Suprapubic skin (tissue), 3 donors: ENCODE measurements around the gene POLR2C.

Source experiments
- POLR2AphosphoS5 ChIP-seq, 3 donors: sonication (generic); formaldehyde crosslinking; IDR thresholded peaks; one replicate each; pipeline ENCODE4 v1.6.1; 2017; ENCODE audit warnings: antibody characterized with exemption in 3 of 3
- TF ChIP-seq, protein P1 (sequence below), 2 donors: fragments of 200-600 bp in 1 of 2; fragments of 450-650 bp in 1 of 2; sonication (generic) in 1 of 2; IDR thresholded peaks; one replicate each; pipeline ENCODE4 v1.5.1; 2016 to 2019; ENCODE audit warnings: antibody characterized with exemption in 2 of 2, mild to moderate bottlenecking in 1 of 2, moderate library complexity in 1 of 2

DNA sequence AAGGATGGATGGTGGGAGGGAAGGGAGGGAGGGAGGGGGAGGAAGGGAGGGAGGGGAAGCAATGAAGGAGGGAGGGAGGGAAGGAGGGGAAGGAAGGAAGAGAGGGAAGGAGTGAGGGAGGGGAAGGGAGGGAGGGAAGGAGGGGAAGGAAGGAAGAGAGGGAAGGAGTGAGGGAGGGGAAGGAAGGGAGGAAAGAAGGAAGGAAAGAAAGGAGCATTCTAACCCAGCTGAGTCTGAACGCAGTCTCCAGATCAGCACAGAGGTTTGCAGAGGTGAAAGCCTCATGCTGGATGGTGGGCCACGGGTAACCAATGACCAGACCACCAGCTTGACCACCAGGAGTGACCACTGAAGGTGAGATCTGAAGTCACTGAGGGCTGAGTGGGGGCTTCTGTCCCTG, 39.3 kb upstream of the POLR2C start:
- TF ChIP-seq, protein P1, sequence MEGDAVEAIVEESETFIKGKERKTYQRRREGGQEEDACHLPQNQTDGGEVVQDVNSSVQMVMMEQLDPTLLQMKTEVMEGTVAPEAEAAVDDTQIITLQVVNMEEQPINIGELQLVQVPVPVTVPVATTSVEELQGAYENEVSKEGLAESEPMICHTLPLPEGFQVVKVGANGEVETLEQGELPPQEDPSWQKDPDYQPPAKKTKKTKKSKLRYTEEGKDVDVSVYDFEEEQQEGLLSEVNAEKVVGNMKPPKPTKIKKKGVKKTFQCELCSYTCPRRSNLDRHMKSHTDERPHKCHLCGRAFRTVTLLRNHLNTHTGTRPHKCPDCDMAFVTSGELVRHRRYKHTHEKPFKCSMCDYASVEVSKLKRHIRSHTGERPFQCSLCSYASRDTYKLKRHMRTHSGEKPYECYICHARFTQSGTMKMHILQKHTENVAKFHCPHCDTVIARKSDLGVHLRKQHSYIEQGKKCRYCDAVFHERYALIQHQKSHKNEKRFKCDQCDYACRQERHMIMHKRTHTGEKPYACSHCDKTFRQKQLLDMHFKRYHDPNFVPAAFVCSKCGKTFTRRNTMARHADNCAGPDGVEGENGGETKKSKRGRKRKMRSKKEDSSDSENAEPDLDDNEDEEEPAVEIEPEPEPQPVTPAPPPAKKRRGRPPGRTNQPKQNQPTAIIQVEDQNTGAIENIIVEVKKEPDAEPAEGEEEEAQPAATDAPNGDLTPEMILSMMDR (IDR thresholded peaks at IDR 0.05): no peak
- TF ChIP-seq POLR2AphosphoS5 (IDR thresholded peaks at IDR 0.05): no peak
